Adrenal gland (tissue), 12 donors: ENCODE results near the gene AGFG1. TPM values are rescaled to one million over a fixed set of nuclear protein-coding genes. Genes with fewer than 3 reads are reported as not detected.

Experiments
- DNase-seq, 7 donors: peaks; one replicate each; pipeline ENCODE4 v3.0.0-alpha.2; 2019 to 2020
- H3K27ac ChIP-seq, 5 donors: fragments of 200-600 bp; sonication (generic) in 4 of 5; 1 replicate in 3 of 5; 2 replicates in 2 of 5; pipeline versions ENCODE4 v1.5.1 to v1.8.0; 2016 to 2020; ENCODE audit warnings: mild to moderate bottlenecking in 1 of 5
- H3K27me3 ChIP-seq: fragments of 200-600 bp; 2 replicates; pipeline ENCODE4 v1.8.0; 2021
- H3K36me3 ChIP-seq, 2 donors: fragments of 200-600 bp; replicated peaks in 1 of 2; 1 replicate in 1 of 2; 2 replicates in 1 of 2; pipeline versions ENCODE4 v1.5.1 to v1.8.0; 2018 to 2022
- H3K4me1 ChIP-seq, 2 donors: fragments of 200-600 bp; replicated peaks in 1 of 2; 1 replicate in 1 of 2; 2 replicates in 1 of 2; pipeline versions ENCODE4 v1.5.1 to v1.8.0; 2018 to 2021
- H3K4me3 ChIP-seq, 4 donors: fragments of 200-600 bp; sonication (generic) in 3 of 4; one replicate each; pipeline ENCODE4 v1.5.1; 2016 to 2018
- H3K9me3 ChIP-seq, 3 donors: fragments of 200-600 bp; sonication (generic) in 1 of 3; replicated peaks in 1 of 3; 1 replicate in 2 of 3; 2 replicates in 1 of 3; pipeline versions ENCODE4 v1.5.1 to v1.8.0; 2016 to 2021
- CTCF ChIP-seq, 6 experiments: fragments of 450-650 bp in 4 of 6; fragments of 200-600 bp in 2 of 6; sonication (generic) in 1 of 6; IDR thresholded peaks; 1 replicate in 5 of 6; 2 replicates in 1 of 6; pipeline versions ENCODE4 v1.5.1 to v1.8.0; 2016 to 2021; ENCODE audit warnings: antibody characterized with exemption in 6 of 6, mild to moderate bottlenecking in 2 of 6, moderate library complexity in 1 of 6
- POLR2A ChIP-seq, 2 donors: fragments of 450-650 bp; IDR thresholded peaks; one replicate each; pipeline ENCODE4 v1.6.1; 2017; ENCODE audit warnings: antibody characterized with exemption in 2 of 2, mild to moderate bottlenecking in 2 of 2, moderate library complexity in 1 of 2
- WGBS, 4 donors: extraction: QIAGEN DNeasy Blood & Tissue Kit in 2 of 4; methylation state at CpG; one replicate each; pipeline versions ENCODE4 v1.1.5 to v1.1.7; 2013 to 2017; 5-methylcytosine and 5-hydroxymethylcytosine counted together
- intact Hi-C, 2 donors: fragments of 100-400 bp; cut with DNase I; formaldehyde crosslinking; loops; one replicate each; pipeline versions ENCODE4 v1.14.1 to v1.15.0; 2022 to 2023
- polyA plus RNA-seq, 3 donors: library from polyadenylated mRNA; stranded (reverse); fragments of 200-250 nt in 2 of 3; fragments of 350-450 nt in 1 of 3; fragmentation: Illumina TruSeq in 1 of 3; extraction: RNeasy Lipid Tissue Mini Kit (QIAGEN cat#74804) in 1 of 3; gene quantifications; one replicate each; pipeline ENCODE4 v1.2.3, GENCODE V29; 2013 to 2014
- total RNA-seq, 9 donors: library from RNA; depleted of rRNA in 4 of 9; stranded (reverse); fragments of >200 nt in 4 of 9; fragments of 120-200 nt in 1 of 9; fragmentation: NEBNext Ultra II Directional in 1 of 9; extraction: Animal tissue kit (Norgen Biotek cat#: 25700) in 1 of 9; gene quantifications; one replicate each; pipeline versions ENCODE4 v1.1.0 to v1.2.4, GENCODE V29; 2013 to 2023
- donor health status: healthy with polysubstance abuse.
- donor health status: Bipolar disorder and iron deficiency.
- donor health status: DM: yes; HTN: yes; CAD: no.
- donor health status: DM: no; HTN: no; CAD: no.
- donor health status: DM: no; HTN: no; CAD: no.
- donor health status: DM: yes; HTN: yes; CAD: no.

Gene AGFG1
- total and polyA plus RNA-seq, 12 donors: 13.5 to 117 (median 64.7) TPM

- peaks cover under 1 to 10% of the 10 kb centered on the region in 2 donors for H3K4me1 ChIP-seq
- intact Hi-C loops: no loop called here
- H3K27me3 ChIP-seq: no peaks in the 10 kb centered on the region
- no peaks in the 10 kb centered on the region for H3K9me3 ChIP-seq
- H3K36me3 ChIP-seq: no peaks in the 10 kb centered on the region
- 88 to 100% (median 98%) methylated on average over 1 of the region's 1 CpG for WGBS, 4 donors
- TF ChIP-seq CTCF (IDR thresholded peaks at IDR 0.05) (no peak), POLR2A (IDR thresholded peaks at IDR 0.05) (no peak)
- H3K4me3 ChIP-seq: no peak overlapping the region
- DNase-seq: no peak
- no peak overlapping the region for H3K27ac ChIP-seq
Observed at GRCh38 chr2:227442639-227443038, 29.3 kb upstream of the AGFG1 start.

DNA sequence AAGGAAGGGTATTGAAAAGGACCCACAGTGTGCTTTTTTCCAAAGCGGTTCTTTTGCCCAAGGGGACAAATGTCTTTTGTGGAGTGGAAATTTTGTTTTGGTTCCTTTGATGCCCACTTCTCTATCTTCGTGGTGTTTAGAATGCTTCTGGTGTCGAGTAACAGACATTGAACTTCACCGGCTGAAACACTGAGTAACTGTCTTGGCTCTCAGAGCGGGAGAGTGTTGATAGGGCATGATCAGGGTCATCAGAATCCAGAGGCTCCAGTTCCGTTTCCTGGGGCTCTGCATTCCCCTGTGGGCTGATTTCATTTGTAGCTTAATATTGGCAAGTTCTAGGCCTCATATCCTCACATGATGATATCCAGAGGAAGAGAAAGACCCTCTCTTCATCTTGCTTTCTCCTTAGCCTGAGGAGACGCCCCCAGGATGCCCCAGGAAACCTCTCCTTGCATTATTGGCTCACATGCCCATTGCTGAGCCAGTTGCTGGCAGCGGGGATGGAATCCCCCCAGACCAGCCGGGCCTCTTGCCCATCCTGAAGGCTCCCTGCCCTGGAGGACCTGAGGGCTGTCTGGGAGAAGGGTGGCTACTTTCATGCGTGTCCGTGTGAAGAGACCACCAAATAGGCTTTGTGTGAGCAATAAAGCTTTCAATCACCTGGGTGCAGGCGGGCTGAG lies 27.9 kb upstream of the AGFG1 start:
- Histone ChIP-seq H3K4me1 (peaks cover 3 to 18% of the 10 kb centered on the region in 2 donors), H3K27ac (no peak overlapping the region), H3K9me3 (no peaks in the 10 kb centered on the region), H3K4me3 (no peak overlapping the region), H3K27me3 (no peaks in the 10 kb centered on the region), H3K36me3 (no peaks in the 10 kb centered on the region)
- peak in 2 of 7 donors; percentile 17 to 23 for DNase-seq
- intact Hi-C loops: no loop called here
- TF ChIP-seq POLR2A (IDR thresholded peaks at IDR 0.05) (no peak), CTCF (IDR thresholded peaks at IDR 0.05) (no peak)
- 62 to 66% (median 65%) methylated on average over 12 of the region's 12 CpGs for WGBS, 4 donors

DNA sequence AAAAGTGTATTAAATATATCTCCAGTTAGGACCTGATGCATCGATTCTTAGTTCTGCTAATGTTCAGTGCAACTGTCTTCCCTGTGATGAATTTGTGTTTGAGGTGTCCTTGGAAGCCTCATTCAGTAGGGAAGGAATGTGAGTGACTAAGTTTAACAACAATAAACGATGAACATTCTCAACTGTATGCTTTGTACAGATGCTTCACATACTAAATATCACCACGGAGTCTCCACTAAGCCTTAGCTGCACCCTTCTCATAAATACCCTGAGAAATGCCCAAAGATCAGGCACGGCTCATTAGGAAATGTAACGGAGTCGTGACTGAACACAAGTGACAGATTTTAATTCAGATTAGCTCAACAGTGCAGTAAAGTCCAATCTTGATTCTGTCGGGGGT lies 24.4 kb upstream of the AGFG1 start:
- peaks cover 3 to 23% of the 10 kb centered on the region in 2 donors for H3K4me1 ChIP-seq
- no peaks in the 10 kb centered on the region for H3K27me3 ChIP-seq
- no peak overlapping the region for H3K4me3 ChIP-seq
- no peak overlapping the region for H3K27ac ChIP-seq
- 38 to 49% (median 43%) methylated on average over 7 of the region's 7 CpGs for WGBS, 4 donors
- H3K36me3 ChIP-seq: no peaks in the 10 kb centered on the region
- TF ChIP-seq CTCF (IDR thresholded peaks at IDR 0.05) (no peak), POLR2A (IDR thresholded peaks at IDR 0.05) (no peak)
- no peaks in the 10 kb centered on the region for H3K9me3 ChIP-seq
- intact Hi-C loops: no loop called here
- no peak for DNase-seq

GRCh38 chr2:227450311-227450841 lies 21.6 kb upstream of the AGFG1 start:
- no peaks in the 10 kb centered on the region for H3K36me3 ChIP-seq
- no peak overlapping the region for H3K4me3 ChIP-seq
- H3K9me3 ChIP-seq: no peaks in the 10 kb centered on the region
- DNase-seq: no peak
- peaks cover 3 to 23% of the 10 kb centered on the region in 2 donors for H3K4me1 ChIP-seq
- TF ChIP-seq POLR2A (IDR thresholded peaks at IDR 0.05) (no peak), CTCF (IDR thresholded peaks at IDR 0.05) (no peak)
- intact Hi-C loops: no loop called here
- WGBS, 4 donors: 52 to 60% (median 55%) methylated on average over 5 of the region's 5 CpGs
- peak overlapping the region in 3 of 5 donors; percentile 2 to 77 (median 35) for H3K27ac ChIP-seq
- no peaks in the 10 kb centered on the region for H3K27me3 ChIP-seq
